HEK293 (cell line): Measurements from ENCODE around the gene LILRA5.
"Not testable (repeated sequence)": the region's sequence is repeated elsewhere in the genome, so short reads cannot be mapped to it uniquely, and the experiment has no call there.

Source experiments
- CTCF ChIA-PET: fragments of 350-600 bp; formaldehyde crosslinking; extraction: SDS; loops from one replicate; lab custom pipeline; 2021; ENCODE audit warnings: antibody characterized with exemption; lab: Yijun Ruan, JAX
- POLR2A ChIA-PET: fragments of 300-600 bp; formaldehyde crosslinking; extraction: SDS; loops from one replicate; lab custom pipeline; 2020; ENCODE audit warnings: antibody characterized with exemption, inconsistent platforms; lab: Yijun Ruan, JAX
- H3K27ac ChIP-seq: fragments of 200-500 bp; sonication (Bioruptor generic); 2 replicates; pipeline ENCODE4 v1.5.1; 2014; ENCODE audit warnings: low read depth, low read length, control low read depth, inconsistent platforms; ENCODE audit errors: extremely low read depth
- H3K36me3 ChIP-seq, 2 experiments: fragments of 200-500 bp in 1 of 2; sonication (Bioruptor generic) in 1 of 2; 1 replicate in 1 of 2; 2 replicates in 1 of 2; pipeline ENCODE4 v1.5.1; 2014 to 2017; ENCODE audit warnings: inconsistent platforms in 2 of 2, low read length in 2 of 2; ENCODE audit not compliant: control insufficient read depth in 2 of 2, insufficient read depth in 1 of 2
- H3K4me1 ChIP-seq: fragments of 200-500 bp; sonication (Bioruptor generic); 2 replicates; pipeline ENCODE4 v1.5.1; 2014; ENCODE audit warnings: mild to moderate bottlenecking, low read length, inconsistent platforms; ENCODE audit not compliant: control insufficient read depth, insufficient read depth
- H3K4me3 ChIP-seq: 2 replicates; pipeline ENCODE4 v1.5.1; 2011; ENCODE audit warnings: low read depth, mild to moderate bottlenecking, control low read depth, low read length, moderate library complexity
- H3K9me3 ChIP-seq: fragments of 200-500 bp; sonication (Bioruptor generic); 2 replicates; pipeline ENCODE4 v1.5.1; 2014; ENCODE audit warnings: low read depth, low read length, inconsistent platforms; ENCODE audit not compliant: control insufficient read depth, insufficient read depth
- GLIS1 ChIP-seq: fragments of 450-650 bp; formaldehyde crosslinking; IDR thresholded peaks from 2 replicates; pipeline ENCODE4 v1.5.1; 2016; ENCODE audit warnings: missing biosample characterization, missing genetic modification characterization
- GLIS2 ChIP-seq: fragments of 450-650 bp; formaldehyde crosslinking; IDR thresholded peaks from 2 replicates; pipeline ENCODE4 v1.5.1; 2016; ENCODE audit warnings: missing biosample characterization, missing genetic modification characterization
- KLF17 ChIP-seq: fragments of 450-650 bp; formaldehyde crosslinking; IDR thresholded peaks from 2 replicates; pipeline ENCODE4 v1.5.1; 2016; ENCODE audit warnings: missing biosample characterization, missing genetic modification characterization
- TCF7L2 ChIP-seq: IDR thresholded peaks from 2 replicates; pipeline ENCODE4 v1.6.1; 2011; ENCODE audit warnings: low read depth, mild to moderate bottlenecking, inconsistent platforms, low read length, moderate library complexity, borderline replicate concordance
- ZBTB1 ChIP-seq: fragments of 450-650 bp; formaldehyde crosslinking; IDR thresholded peaks from 2 replicates; pipeline ENCODE4 v1.5.1; 2016; ENCODE audit warnings: missing biosample characterization, missing genetic modification characterization
- ZIC2 ChIP-seq: fragments of 450-650 bp; formaldehyde crosslinking; IDR thresholded peaks from 2 replicates; pipeline ENCODE4 v1.5.1; 2016; ENCODE audit warnings: missing biosample characterization, missing genetic modification characterization
- ZNF24 ChIP-seq: fragments of 450-650 bp; formaldehyde crosslinking; IDR thresholded peaks from 2 replicates; pipeline ENCODE4 v1.5.1; 2016; ENCODE audit warnings: missing biosample characterization, missing genetic modification characterization
- ZNF248 ChIP-seq: fragments of 450-650 bp; formaldehyde crosslinking; IDR thresholded peaks from 2 replicates; pipeline ENCODE4 v1.5.1; 2017; ENCODE audit warnings: missing biosample characterization, missing genetic modification characterization
- ZNF423 ChIP-seq: fragments of 450-650 bp; formaldehyde crosslinking; IDR thresholded peaks from 2 replicates; pipeline ENCODE4 v1.5.1; 2016; ENCODE audit warnings: missing biosample characterization, missing genetic modification characterization
- ZNF513 ChIP-seq: fragments of 450-650 bp; IDR thresholded peaks from 2 replicates; pipeline ENCODE4 v1.5.1; 2018; ENCODE audit warnings: missing biosample characterization, missing genetic modification characterization
- ZNF585B ChIP-seq: fragments of 450-650 bp; formaldehyde crosslinking; IDR thresholded peaks from 2 replicates; pipeline ENCODE4 v1.5.1; 2016; ENCODE audit warnings: missing biosample characterization, missing genetic modification characterization
- ZNF624 ChIP-seq: fragments of 450-650 bp; formaldehyde crosslinking; IDR thresholded peaks from 2 replicates; pipeline ENCODE4 v1.5.1; 2017; ENCODE audit warnings: missing biosample characterization, missing genetic modification characterization
- ZNF654 ChIP-seq: fragments of 450-650 bp; formaldehyde crosslinking; IDR thresholded peaks from 2 replicates; pipeline ENCODE4 v1.5.1; 2016; ENCODE audit warnings: low read depth, missing biosample characterization, missing genetic modification characterization
- ZNF658 ChIP-seq: fragments of 450-650 bp; formaldehyde crosslinking; IDR thresholded peaks from 2 replicates; pipeline ENCODE4; 2016; ENCODE audit warnings: missing biosample characterization, missing genetic modification characterization
- ZNF707 ChIP-seq: fragments of 450-650 bp; formaldehyde crosslinking; IDR thresholded peaks from 2 replicates; pipeline ENCODE4 v1.5.1; 2016; ENCODE audit warnings: missing biosample characterization, missing genetic modification characterization
- TF ChIP-seq, protein P1 (sequence below): fragments of 450-650 bp; formaldehyde crosslinking; IDR thresholded peaks from 2 replicates; pipeline ENCODE4 v1.5.1; 2017; ENCODE audit warnings: missing biosample characterization, missing genetic modification characterization

The LILRA5 gene

DNA sequence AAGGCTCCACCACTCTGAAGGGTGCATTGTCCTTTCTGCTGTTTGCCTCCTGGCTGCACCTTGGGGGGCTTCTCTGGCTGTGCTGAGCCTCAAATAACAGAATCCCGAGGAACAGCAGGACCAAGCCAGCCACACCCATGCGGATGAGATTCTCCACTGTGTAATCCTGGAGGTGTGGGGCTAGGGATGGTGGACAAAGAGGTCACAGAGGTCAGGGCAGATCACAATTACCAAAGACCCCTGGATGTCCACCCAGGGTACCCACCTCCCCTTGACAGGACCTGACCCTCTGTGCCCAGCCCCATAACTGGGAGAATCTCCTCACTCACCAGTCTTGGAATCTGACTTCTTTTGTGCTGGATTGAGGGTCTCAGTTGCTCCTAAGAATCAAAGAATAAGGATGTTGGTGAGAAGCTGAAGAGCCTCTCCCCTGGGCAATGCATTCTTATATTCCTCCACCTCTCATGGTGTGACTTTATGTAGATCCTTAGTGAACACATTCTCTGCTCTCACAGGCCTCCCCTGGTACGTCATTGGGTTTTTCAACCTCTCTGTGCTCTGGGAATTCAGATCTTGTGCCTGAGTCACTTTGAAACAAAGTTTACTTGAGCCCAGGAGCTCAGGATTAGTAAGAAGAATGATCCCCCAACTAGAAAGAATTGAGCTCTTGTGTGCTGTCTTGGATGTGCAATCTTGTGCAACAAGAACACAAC, 20.8 kb upstream of the LILRA5 start (continued):
- no peak for TF ChIP-seq GLIS2

GRCh38 chr19:54332149-54332548, 19.2 kb upstream of the LILRA5 start:
- H3K9me3 ChIP-seq, result no peaks in the 10 kb centered on the region
- H3K4me3 ChIP-seq, result no peak overlapping the region
- H3K36me3 ChIP-seq, result no peaks in the 10 kb centered on the region
- TF ChIP-seq ZBTB1 (tag by site-specific recombination), result no peak
- TF ChIP-seq, protein P1, sequence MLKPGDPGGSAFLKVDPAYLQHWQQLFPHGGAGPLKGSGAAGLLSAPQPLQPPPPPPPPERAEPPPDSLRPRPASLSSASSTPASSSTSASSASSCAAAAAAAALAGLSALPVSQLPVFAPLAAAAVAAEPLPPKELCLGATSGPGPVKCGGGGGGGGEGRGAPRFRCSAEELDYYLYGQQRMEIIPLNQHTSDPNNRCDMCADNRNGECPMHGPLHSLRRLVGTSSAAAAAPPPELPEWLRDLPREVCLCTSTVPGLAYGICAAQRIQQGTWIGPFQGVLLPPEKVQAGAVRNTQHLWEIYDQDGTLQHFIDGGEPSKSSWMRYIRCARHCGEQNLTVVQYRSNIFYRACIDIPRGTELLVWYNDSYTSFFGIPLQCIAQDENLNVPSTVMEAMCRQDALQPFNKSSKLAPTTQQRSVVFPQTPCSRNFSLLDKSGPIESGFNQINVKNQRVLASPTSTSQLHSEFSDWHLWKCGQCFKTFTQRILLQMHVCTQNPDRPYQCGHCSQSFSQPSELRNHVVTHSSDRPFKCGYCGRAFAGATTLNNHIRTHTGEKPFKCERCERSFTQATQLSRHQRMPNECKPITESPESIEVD (tag by site-specific recombination), result no peak
- no peak for TF ChIP-seq ZNF513 (tag by site-specific recombination)
- TF ChIP-seq ZIC2 (tag by site-specific recombination), result 0 out of 2 replicates have a peak, but pooled peaks have one; percentile 29
- no peak for TF ChIP-seq ZNF624 (tag by site-specific recombination)
- no peak for TF ChIP-seq ZNF707 (tag by site-specific recombination)
- no peak for TF ChIP-seq TCF7L2
- POLR2A ChIA-PET, result no interaction called here
- CTCF ChIA-PET, result interaction anchor here (1.1 to 2.8 kb wide), 3 partner anchors 8 to 60 kb away, joined by 4 to 17 read pairs (median 6); no protein-coding TSS in a partner anchor
- H3K4me1 ChIP-seq, result no peaks in the 10 kb centered on the region
- no peak overlapping the region for H3K27ac ChIP-seq

DNA sequence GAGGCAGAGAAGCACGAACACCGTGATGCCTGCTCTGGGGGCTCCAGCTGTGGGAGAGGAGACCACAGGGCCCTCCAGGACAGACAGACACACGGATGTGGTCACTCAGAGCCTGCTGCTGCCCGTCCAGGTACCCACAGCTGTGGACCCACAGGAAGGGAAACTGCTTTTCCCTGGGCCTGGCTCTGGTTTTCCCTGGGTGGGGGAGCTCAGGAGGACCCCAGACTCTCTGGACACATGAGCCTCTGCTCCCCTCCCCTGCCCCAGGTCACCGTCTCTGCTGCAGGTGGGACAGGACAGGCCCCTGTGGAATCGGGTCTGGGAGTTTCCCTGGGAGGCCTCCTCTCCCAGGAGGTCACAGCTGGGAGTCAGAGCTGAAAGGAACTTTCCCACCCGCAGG, 18.7 kb upstream of the LILRA5 start:
- no peak for TF ChIP-seq ZNF654 (tag by site-specific recombination)
- no peak for TF ChIP-seq ZNF248 (tag by site-specific recombination)
- TF ChIP-seq ZNF624 (tag by site-specific recombination), result no peak
- TF ChIP-seq ZNF585B (tag by site-specific recombination), result no peak
- TF ChIP-seq GLIS1 (tag by site-specific recombination), result no peak
- no peak for TF ChIP-seq KLF17
- TF ChIP-seq ZNF423 (tag by site-specific recombination), result no peak
- no peak overlapping the region for H3K4me3 ChIP-seq
- H3K4me1 ChIP-seq, result no peaks in the 10 kb centered on the region
- no peaks in the 10 kb centered on the region for H3K36me3 ChIP-seq
- no peaks in the 10 kb centered on the region for H3K9me3 ChIP-seq
- H3K27ac ChIP-seq, result no peak overlapping the region
- CTCF ChIA-PET, result interaction anchor here (1.1 to 2.8 kb wide), 2 partner anchors 7 to 59 kb away, joined by 4 to 17 read pairs; no protein-coding TSS in a partner anchor
- POLR2A ChIA-PET, result no interaction called here

DNA sequence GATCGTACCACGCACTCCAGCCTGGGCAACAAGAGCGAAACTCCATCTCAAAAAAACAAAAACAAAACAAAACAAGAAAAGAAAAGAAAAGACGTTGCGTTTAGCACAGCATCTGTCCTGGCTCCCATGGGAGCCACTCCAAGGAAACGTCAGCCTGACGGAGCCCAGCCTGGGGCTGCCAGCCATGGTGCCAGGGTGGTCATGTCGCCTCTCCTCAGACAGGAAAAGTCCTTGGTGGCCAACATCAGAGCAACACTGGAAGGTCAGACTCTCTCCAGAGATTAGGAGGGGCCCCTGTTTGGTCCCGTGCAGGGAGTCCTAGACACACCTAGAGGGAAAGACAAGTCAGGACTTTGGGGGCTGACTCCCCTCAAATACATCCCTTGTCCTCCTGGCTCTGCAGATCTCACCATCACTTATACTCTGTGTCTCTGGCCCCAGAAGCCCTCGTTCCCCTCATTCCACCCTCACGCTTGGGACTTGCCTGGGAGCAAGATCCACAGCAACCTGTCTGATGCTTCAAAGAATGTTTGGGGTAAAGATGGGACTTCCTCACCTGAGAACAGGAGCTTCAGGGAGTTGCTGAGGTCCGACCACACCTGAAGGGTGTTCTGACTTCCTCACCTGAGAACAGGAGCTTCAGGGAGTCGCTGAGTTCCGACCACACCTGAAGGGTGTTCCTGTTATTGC, 16.7 kb upstream of the LILRA5 start:
- ChIA-PET CTCF (interaction anchor here (0.7 to 1.6 kb wide), 2 partner anchors 62 to 266 kb away, joined by 3 to 5 read pairs; no protein-coding TSS in a partner anchor), POLR2A (no interaction called here)
- Histone ChIP-seq H3K4me3 (no peak overlapping the region), H3K36me3 (no peaks in the 10 kb centered on the region), H3K27ac (no peak overlapping the region), H3K4me1 (no peaks in the 10 kb centered on the region), H3K9me3 (no peaks in the 10 kb centered on the region)
- TF ChIP-seq ZNF24 (tag by site-specific recombination) (no peak), ZNF658 (tag by site-specific recombination) (no peak)

- H3K36me3 ChIP-seq, H3K4me3 ChIP-seq, H3K9me3 ChIP-seq, H3K27ac ChIP-seq, H3K4me1 ChIP-seq: not testable (repeated sequence)
- POLR2A ChIA-PET, result interaction anchor here (0.5 kb wide), 1 partner anchor 101 kb away, joined by 4 read pairs; no protein-coding TSS in a partner anchor
- CTCF ChIA-PET, result interaction anchor here (1.3 kb wide), 1 partner anchor 110 kb away, joined by 4 read pairs; no protein-coding TSS in a partner anchor
Observed at GRCh38 chr19:54328781-54329180, 15.8 kb upstream of the LILRA5 start.
